Hair follicular keratinocyte (primary cell): Measurements from ENCODE around the gene HGD. TPM values are rescaled to one million over a fixed set of nuclear protein-coding genes. Genes with fewer than 3 reads are reported as not detected.

Source experiments
- total RNA-seq: library from RNA; depleted of rRNA; stranded (reverse); fragments of >200 nt; gene quantifications from 2 replicates; pipeline ENCODE4 v1.2.3, GENCODE V29; 2015

The HGD gene
- total RNA-seq = not detected in 2 replicates

GRCh38 chr3:120682095-120682681 is at the start of gene HGD:
Gene HGD (minus strand): TSS chr3:120682239. CDS start chr3:120682111, 128 bp downstream.

DNA sequence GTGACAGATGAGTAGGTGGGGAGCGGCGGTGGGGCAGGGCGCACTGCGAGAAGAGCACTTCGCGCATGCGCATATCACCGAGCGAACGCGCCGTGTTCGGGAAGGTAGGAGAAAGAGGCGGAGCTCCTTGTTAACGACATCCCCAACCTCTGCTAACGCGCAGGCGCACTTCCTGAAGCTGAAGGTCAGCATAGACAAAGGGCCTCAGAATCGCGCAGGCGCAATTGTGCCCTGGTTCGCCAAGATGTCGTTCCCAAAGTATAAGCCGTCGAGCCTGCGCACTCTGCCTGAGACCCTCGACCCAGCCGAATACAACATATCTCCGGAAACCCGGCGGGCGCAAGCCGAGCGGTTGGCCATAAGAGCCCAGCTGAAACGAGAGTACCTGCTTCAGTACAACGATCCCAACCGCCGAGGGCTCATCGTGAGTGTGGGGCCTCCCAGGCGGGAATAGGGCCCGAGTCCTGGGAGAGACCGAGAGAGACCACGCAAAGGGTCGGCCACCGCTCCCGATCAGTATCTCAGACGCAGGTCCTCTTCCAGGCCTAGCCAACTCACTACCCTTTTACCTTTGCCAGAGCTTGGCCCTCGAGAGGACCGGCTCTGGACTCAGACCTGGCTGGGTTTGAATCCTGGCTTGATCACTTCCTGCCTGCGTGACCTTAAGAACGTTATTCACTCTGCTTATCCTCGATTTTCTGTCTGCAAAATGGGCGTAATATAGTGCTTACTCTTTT is 85.8 kb downstream of the HGD start, which contains the start of gene NDUFB4:
NDUFB4 (plus strand) TSS at position 221 of the 737 bp plus-strand sequence; CDS start at position 245, 24 bp downstream.

Other genes starting within 250 kb of the HGD start
- gene FSTL1, start 231.2 kb downstream of the HGD start, total RNA-seq = 101 and 102 TPM in 2 replicates
- 130 and 138 TPM in 2 replicates for gene NDUFB4, start 85.9 kb downstream of the HGD start, total RNA-seq
- gene RABL3, start 60.3 kb upstream of the HGD start, total RNA-seq = 11.6 and 14.4 TPM in 2 replicates
- gene GTF2E1, start 60.5 kb upstream of the HGD start, total RNA-seq = 10.3 and 11.6 TPM in 2 replicates
- gene STXBP5L, start 226.0 kb upstream of the HGD start, total RNA-seq = not detected in 2 replicates